SK-N-SH treated with all-trans-retinoic acid at 6 μM for 48 hours (cell line): ENCODE data around the gene INPP4B.

Experiments used
- ATAC-seq: fragments of 200-7000 bp; cut with Tn5 transposase; 3 replicates; pipeline ENCODE4 v1.9.1; 2020; ENCODE audit warnings: mild to moderate bottlenecking, moderate library complexity
- CREB5 ChIP-seq: fragments of 250-450 bp; sonication (Bioruptor Pico); IDR thresholded peaks from 2 replicates; pipeline ENCODE4 v1.5.1; 2020; ENCODE audit warnings: low read depth, mild to moderate bottlenecking, moderate library complexity
- CSDC2 ChIP-seq: fragments of 250-450 bp; sonication (Bioruptor Pico); IDR thresholded peaks from 2 replicates; pipeline ENCODE4 v1.5.0; 2020; ENCODE audit warnings: mild to moderate bottlenecking, moderate library complexity
- CSRNP3 ChIP-seq: fragments of 250-450 bp; sonication (Bioruptor Pico); IDR thresholded peaks from 2 replicates; pipeline ENCODE4 v1.5.1; 2021; ENCODE audit warnings: mild to moderate bottlenecking, moderate library complexity
- GLIS3 ChIP-seq: fragments of 250-450 bp; sonication (Bioruptor Pico); IDR thresholded peaks from 2 replicates; pipeline ENCODE4 v1.5.0; 2020; ENCODE audit warnings: mild to moderate bottlenecking, moderate library complexity
- ISL1 ChIP-seq: fragments of 250-450 bp; sonication (Bioruptor Pico); IDR thresholded peaks from 2 replicates; pipeline ENCODE4 v2.1.2; 2022; ENCODE audit warnings: mild to moderate bottlenecking, moderate library complexity
- OSR1 ChIP-seq: fragments of 250-450 bp; sonication (Bioruptor Pico); IDR thresholded peaks from 2 replicates; pipeline ENCODE4 v1.8.0; 2022; ENCODE audit warnings: moderate library complexity, mild to moderate bottlenecking, inconsistent platforms
- PATZ1 ChIP-seq: fragments of 250-450 bp; sonication (Bioruptor Pico); IDR thresholded peaks from 2 replicates; pipeline ENCODE4 v1.8.0; 2020; ENCODE audit warnings: mild to moderate bottlenecking, moderate library complexity, borderline replicate concordance
- POU6F1 ChIP-seq: fragments of 250-450 bp; sonication (Bioruptor Pico); IDR thresholded peaks from 2 replicates; pipeline ENCODE4 v1.8.0; 2021; ENCODE audit warnings: low read depth, mild to moderate bottlenecking, moderate library complexity, borderline replicate concordance
- PPARA ChIP-seq: fragments of 250-450 bp; sonication (Bioruptor Pico); IDR thresholded peaks from 2 replicates; pipeline ENCODE4 v1.5.0; 2020; ENCODE audit warnings: mild to moderate bottlenecking, borderline replicate concordance
- RARB ChIP-seq: fragments of 250-450 bp; sonication (Bioruptor Pico); IDR thresholded peaks from 2 replicates; pipeline ENCODE4 v1.8.0; 2021; ENCODE audit warnings: mild to moderate bottlenecking, moderate library complexity
- SNAI2 ChIP-seq: fragments of 250-450 bp; sonication (Bioruptor Pico); IDR thresholded peaks from 2 replicates; pipeline ENCODE4 v1.5.0; 2020; ENCODE audit warnings: mild to moderate bottlenecking, moderate library complexity
- TCF4 ChIP-seq: fragments of 250-450 bp; sonication (Bioruptor Pico); IDR thresholded peaks from 2 replicates; pipeline ENCODE4 v1.8.0; 2021; ENCODE audit warnings: mild to moderate bottlenecking, moderate library complexity, borderline replicate concordance
- TOX ChIP-seq: fragments of 250-450 bp; sonication (Bioruptor Pico); IDR thresholded peaks from 2 replicates; pipeline ENCODE4 v1.8.0; 2021; ENCODE audit warnings: mild to moderate bottlenecking, moderate library complexity, borderline replicate concordance
- TSHZ2 ChIP-seq: fragments of 250-450 bp; sonication (Bioruptor Pico); IDR thresholded peaks from 2 replicates; pipeline ENCODE4 v1.5.0; 2020; ENCODE audit warnings: mild to moderate bottlenecking, moderate library complexity
- ZFP3 ChIP-seq: fragments of 250-450 bp; sonication (Bioruptor Pico); IDR thresholded peaks from 2 replicates; pipeline ENCODE4 v1.5.0; 2020; ENCODE audit warnings: mild to moderate bottlenecking, moderate library complexity
- ZNF565 ChIP-seq: fragments of 450-650 bp; formaldehyde crosslinking; conservative IDR thresholded peaks from 2 replicates; pipeline ENCODE4 v1.5.0; 2020; ENCODE audit warnings: low read depth, mild to moderate bottlenecking, moderate library complexity
- ZNF8 ChIP-seq: fragments of 450-650 bp; formaldehyde crosslinking; IDR thresholded peaks from 2 replicates; pipeline ENCODE4 v1.5.0; 2020; ENCODE audit warnings: mild to moderate bottlenecking, moderate library complexity

Gene INPP4B

GRCh38 chr4:142311916-142312315, 534.2 kb downstream of the INPP4B start:
- no peak for TF ChIP-seq ZFP3 (CRISPR knock-in tag)
- TF ChIP-seq CSRNP3 (CRISPR knock-in tag), result no peak
- ATAC-seq, result no peak

GRCh38 chr4:142309772-142310171, 536.3 kb downstream of the INPP4B start:
- no peak for ATAC-seq
- TF ChIP-seq TOX (CRISPR knock-in tag), result no peak

- no peak for ATAC-seq
- TF ChIP-seq CSRNP3 (CRISPR knock-in tag) (no peak), ZNF565 (no peak), OSR1 (no peak), PPARA (CRISPR knock-in tag) (no peak), ISL1 (no peak; the same call in 1 of the 2 replicates), ZNF8 (no peak), TOX (CRISPR knock-in tag) (no peak), POU6F1 (no peak), PATZ1 (CRISPR knock-in tag) (no peak), TCF4 (no peak)
Observed at GRCh38 chr4:142307857-142308256, 538.2 kb downstream of the INPP4B start.

- TF ChIP-seq GLIS3 (CRISPR knock-in tag) (no peak), CSDC2 (CRISPR knock-in tag) (no peak), SNAI2 (CRISPR knock-in tag) (no peak), CREB5 (CRISPR knock-in tag) (no peak), OSR1 (no peak), RARB (CRISPR knock-in tag) (no peak), POU6F1 (no peak), TCF4 (no peak), TSHZ2 (CRISPR knock-in tag) (no peak)
- no peak for ATAC-seq
Observed at GRCh38 chr4:142297313-142297712, 548.8 kb downstream of the INPP4B start.
